Daoy (cell line): ENCODE measurements around the gene IDH1. TPM values are rescaled to one million over a fixed set of nuclear protein-coding genes. Genes with fewer than 3 reads are reported as not detected.
"Not testable (repeated sequence)": the region's sequence is repeated elsewhere in the genome, so short reads cannot be mapped to it uniquely, and the experiment has no call there.

Experiments
- DNase-seq: peaks from one replicate; pipeline ENCODE4 v3.0.0-alpha.2; 2015; ENCODE audit warnings: low read depth
- total RNA-seq: library from RNA; depleted of rRNA; stranded (reverse); fragments of >200 nt; shearing (Covaris generic); gene quantifications from 2 replicates; pipeline ENCODE4 v1.2.3, GENCODE V29; 2014; rRNA removed

Gene IDH1
- 48.1 and 51.1 TPM in 2 replicates for total RNA-seq

GRCh38 chr2:208254871-208255556, at the start of gene IDH1:
TSS of gene IDH1 (minus strand) at chr2:208255071. CDS start at chr2:208251551, 3,520 bp downstream.
- peak; percentile 96 for DNase-seq

DNA sequence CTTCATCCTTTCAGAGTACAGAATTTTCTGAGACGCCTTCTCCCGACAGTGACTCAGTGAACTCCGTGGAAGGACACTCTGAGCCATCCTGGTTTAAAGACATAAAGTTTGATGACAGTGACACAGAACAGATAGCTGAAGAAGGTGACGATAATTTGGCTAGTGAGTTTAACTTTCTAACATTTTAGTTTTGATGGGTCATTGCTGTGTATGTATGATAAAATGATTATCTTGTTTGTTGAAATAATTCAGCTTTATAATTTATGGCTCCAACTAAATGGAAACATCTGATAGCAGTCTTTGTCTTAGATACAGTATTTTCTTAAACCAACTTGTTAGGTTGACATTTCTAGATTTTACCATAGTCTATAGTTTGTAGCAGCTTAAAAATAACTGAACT, 49.3 kb upstream of the IDH1 start:
- DNase-seq, result no peak

DNA sequence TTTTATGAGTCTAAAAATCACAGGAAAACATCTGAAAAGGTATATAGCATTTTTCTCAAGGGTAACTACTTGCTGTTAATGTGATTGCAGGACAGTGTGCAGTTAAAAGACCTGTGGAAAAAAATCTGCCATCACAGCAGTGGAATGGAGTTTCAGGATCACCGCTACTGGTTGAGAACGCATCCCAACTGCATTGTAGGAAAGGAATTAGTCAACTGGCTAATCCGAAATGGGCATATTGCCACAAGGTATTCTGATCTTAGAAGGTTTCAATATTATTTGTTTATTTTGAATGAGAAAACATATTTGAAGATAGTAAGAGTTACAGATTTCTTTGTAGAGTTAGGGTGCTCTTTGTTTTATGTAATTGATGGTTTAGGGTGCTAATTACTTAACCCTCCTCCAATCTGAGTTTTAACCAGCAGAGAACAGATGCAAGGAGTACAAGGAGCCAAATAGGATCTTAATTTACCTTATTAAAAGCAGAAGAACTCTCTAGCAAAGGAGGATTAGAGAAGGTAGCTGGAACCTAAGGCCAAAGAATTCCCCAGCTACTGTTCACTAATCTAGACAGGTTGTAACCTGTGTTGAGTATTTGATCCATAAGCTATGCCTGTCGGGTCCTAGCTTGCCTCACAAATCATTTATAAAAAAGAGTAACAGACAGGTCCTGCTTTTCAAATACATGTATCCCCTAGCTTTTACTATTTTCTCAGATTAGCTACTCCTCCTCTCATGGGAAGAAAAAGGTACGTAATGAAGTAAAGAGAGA, 46.2 kb upstream of the IDH1 start:
- no peak for DNase-seq

DNA sequence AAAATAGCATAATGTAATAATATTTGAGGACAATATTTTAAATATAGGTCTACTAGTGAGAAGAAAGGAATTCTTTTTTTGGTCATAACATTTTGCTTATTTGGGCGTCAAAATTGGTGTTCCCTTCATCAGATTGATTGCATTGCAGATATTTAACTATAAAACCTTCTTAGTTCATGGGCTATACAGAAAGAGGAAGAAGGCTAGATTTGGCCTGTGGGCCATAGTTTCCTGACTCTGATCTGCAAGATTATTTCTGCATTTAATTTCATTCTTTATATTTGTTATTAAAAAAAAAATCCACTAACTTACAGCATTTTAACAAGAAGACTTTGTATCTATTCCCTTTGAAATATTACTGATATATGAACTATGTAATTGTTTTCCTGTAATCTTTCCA, 43.1 kb upstream of the IDH1 start:
- DNase-seq, result no peak

DNA sequence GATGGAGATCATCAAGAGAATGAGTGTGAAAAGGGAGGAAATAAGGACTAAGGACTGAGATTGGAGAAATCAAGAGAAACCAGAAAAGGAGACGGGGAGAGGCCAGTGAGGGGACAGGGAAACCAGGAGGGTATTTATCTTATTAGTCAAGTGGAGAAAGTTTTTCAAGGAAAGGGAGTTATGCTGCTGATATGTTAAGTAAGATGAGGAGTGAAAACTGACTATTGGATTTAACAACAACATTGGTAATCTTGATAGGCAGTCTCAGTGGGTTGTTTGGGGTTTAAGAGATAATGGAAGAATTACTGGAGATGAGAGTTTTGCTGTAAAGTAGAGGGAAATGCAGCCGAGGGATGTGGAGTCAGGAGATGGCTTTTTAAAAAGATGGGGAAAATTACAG, 41.7 kb upstream of the IDH1 start:
- no peak for DNase-seq

DNA sequence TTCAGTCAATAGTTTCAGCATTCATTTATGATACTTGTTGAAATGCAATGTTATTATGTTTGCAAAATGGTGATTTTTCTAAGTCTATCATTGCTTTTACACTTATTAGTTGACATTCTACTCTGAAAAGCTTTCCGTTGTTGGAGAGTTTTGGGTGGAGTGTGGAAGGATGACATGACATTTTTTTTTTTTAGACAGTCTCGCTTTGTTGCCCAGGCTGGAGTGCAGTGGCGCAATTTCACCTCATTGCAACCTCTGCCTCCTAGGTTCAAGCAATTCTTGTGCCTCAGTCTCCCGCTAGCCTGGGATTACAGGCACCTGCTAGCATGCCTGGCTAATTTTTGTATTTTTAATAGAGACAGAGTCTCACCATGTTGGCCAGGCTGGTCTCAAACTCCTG, 41.0 kb upstream of the IDH1 start:
- DNase-seq, result no peak

- no peak for DNase-seq
Observed at GRCh38 chr2:208294482-208295024, 39.7 kb upstream of the IDH1 start.

DNA sequence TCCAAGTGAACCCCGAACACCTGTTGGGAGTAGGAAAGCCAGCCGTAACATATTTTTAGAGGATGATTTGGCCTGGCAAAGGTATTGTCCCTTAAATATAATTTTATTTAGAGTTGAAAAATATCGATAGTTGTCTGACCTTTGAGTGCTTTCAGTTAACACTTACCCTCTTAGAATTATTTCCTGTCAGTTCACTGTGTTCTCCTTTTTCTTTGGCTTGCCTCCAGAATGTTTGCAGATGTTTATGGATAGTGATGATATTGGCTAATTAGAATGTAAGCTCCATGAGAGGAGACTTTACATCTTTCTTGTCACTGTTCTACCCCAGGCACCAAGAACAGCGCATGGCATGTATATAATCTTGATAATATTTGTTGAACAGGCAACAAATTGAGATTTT, 31.0 kb upstream of the IDH1 start:
- DNase-seq, result no peak

- no peak for DNase-seq
Observed at GRCh38 chr2:208280933-208281332, 26.1 kb upstream of the IDH1 start.

DNA sequence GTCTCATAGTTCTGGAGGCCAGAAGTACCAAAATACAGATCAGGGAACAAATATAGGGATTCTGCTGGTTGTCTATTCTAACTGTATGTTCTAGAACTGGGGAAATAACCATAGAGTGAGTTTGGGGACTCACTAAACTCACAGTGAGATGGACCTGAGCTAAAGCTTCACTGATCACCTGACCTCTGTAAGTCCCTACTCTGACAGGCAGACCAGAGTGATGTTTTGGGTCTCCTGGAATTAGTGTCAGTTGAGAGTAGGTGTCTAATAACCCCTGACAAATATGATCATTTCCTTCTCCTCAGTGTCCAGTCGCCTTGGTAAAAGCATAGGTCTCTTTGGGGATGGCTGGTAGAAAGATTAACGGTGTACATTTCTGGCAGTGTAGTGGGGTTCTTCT, 25.4 kb upstream of the IDH1 start:
- no peak for DNase-seq

- DNase-seq, result no peak
Observed at GRCh38 chr2:208279236-208279635, 24.4 kb upstream of the IDH1 start.

- no peak for DNase-seq
Observed at GRCh38 chr2:208278549-208278948, 23.7 kb upstream of the IDH1 start.

- DNase-seq, result no peak
Observed at GRCh38 chr2:208274748-208275147, 19.9 kb upstream of the IDH1 start.

DNA sequence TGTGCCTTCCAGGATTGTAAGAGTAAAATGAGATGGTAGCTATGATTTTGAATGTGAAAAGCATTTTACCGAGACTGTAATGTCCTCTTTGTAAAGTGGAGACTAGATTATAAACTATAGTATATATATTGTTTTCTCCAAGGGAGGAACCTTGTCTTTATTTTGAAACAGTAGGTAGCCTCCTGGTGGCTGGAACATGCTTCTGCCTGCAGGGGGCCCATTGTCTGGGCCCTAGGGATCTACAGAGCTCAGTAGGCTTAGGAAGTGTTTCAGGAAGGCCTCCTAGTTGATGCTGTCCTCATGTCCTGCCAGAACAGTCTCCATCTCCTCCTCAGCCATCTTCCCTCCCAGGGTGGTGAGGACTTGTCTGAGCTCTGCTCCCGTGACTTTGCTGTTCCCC, 14.2 kb upstream of the IDH1 start:
- no peak for DNase-seq

GRCh38 chr2:208268156-208268952, 13.5 kb upstream of the IDH1 start:
- no peak for DNase-seq

- not testable (repeated sequence) for DNase-seq
Observed at GRCh38 chr2:208267526-208267925, 12.7 kb upstream of the IDH1 start.

- DNase-seq, result no peak
Observed at GRCh38 chr2:208266936-208267335, 12.1 kb upstream of the IDH1 start.

DNA sequence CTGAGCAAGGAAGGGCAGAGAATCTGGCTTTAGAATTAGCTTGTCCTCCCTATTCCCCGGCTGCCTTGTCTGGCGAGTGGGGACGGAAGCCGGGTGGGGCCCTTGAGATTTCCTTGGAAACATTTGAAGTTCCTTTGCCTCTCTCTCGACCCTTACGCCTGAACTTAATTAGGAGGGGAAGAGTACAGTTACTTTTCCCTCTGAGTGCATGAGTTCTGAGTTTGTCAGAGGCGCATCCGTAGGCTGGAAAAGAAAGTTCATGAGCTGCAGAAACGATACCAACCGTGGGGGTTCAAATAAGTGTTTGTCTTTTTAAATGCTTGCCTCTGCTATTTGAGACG, 11.7 kb upstream of the IDH1 start:
- DNase-seq, result no peak

- peak; percentile 97 for DNase-seq
Observed at GRCh38 chr2:208265801-208266552, 11.1 kb upstream of the IDH1 start, which contains the start of gene PIKFYVE. TSS of gene PIKFYVE (plus strand) at chr2:208266255. CDS start at chr2:208271520, 5,265 bp downstream.

DNA sequence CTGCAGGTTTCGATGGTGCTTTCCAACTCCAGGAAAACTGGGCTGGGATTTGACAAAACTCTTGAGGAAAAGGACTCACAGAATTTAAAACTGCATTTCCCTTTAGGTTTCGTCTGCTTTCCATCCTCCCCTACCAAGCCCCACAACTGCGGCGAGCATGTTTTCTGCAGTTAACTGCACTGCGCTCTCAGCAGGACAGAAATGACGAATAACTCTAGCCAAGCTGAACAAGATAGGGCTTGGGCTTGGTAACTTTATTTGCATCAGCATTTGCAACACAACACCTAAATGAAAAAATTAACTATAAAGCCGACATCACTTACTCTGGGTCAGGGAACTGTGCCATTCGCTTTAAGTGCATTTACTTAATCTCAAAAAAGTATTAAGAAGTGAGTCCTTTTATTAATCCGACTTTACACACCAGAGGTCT, 10.5 kb upstream of the IDH1 start:
- DNase-seq, result peak; percentile 39
